ENCODE measurements around the gene FOCAD. TPM values are rescaled to one million over a fixed set of nuclear protein-coding genes. Genes with fewer than 3 reads are reported as not detected.

The FOCAD gene, protein sequence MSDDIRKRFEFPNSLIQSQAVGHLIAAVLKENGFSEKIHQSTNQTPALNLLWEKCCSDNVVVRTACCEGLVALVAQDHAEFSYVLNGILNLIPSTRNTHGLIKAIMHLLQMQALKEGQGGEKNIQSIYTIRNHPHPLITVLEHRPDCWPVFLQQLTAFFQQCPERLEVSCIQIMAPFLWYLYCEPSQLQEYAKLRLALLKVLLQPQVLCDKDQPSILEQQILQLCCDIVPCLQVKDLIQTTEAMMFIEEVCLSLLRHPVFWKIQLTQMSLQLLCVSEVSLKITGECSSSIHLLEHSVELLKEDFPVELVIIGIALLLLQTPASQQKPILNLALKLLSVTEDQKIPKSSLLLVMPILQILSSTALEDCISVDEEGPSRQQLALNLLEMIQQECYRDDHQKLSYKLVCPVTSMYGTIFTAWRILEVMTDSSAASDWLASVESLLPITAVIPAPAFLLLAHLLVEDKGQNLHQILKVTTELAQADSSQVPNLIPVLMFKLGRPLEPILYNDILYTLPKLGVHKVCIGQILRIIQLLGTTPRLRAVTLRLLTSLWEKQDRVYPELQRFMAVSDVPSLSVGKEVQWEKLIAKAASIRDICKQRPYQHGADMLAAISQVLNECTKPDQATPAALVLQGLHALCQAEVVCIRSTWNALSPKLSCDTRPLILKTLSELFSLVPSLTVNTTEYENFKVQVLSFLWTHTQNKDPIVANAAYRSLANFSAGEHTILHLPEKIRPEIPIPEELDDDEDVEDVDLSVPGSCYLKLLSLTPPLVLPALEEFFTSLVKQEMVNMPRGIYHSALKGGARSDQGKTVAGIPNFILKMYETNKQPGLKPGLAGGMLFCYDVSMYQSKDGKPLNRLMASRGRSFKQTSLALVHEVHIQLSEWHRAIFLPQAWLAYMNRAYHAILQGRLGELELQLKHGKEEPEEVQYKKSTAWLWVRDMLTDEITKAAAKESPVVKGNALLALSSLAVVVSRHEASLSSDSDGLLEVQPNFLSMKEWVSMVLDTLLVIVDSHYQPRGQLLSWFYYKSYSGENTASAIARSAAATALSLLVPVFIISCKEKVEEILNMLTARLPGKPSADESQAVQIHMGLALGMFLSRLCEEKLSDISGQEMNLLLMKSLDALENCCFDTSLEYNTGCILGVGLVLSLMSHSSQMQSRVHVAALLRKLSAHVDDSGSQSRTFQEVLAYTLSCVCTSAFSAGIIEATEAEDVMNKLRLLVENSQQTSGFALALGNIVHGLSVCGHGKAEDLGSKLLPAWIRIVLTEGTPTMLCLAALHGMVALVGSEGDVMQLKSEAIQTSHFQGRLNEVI (N-terminal part only)
- 18.2 to 20.0 TPM (median 19.1 TPM) in 5 replicates for total RNA-seq (2022; extraction: Qiagen RNA extraction; ENCODE audit: low read depth)

DNA sequence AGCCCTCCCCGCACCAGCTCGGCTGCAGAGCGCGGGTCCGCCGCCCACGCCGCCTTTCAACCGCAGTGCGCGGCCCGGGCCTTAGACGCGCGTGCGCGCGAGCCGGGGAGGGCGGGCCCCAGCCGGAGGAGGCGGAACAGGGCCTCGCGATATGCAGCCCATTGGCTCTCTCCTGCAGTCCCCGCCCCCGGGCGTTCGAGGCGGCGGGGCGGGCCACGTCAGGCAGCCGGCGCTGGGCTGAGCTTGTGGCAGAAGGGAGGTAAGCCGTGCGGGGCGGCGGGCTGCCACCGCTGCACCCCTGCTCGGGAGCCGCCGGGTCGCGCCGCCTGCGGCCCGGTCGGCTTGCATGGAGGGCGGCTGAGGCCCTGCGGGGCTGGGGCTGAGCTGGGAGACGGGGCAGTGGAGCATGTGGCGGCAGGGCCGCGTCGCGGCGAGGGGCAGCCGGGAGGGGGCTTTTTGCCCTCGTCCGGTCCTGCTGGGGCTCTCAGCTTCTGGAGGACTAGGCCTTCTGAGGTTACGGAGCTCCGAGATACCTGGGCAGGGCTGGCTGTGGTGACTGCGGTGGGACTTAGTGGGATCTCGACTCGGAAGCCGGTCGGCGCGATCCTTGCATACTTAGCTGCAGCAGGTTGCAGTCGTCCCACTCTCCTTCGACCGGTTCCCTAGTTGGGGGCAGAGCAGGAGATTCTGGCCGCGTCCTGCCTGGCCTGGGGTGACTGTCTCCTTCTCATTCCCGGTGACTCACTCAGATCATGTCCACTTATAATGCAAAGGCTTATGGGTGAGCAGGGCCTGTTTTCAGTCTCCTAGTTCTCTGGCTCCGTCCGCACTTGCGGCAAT lies at the start of gene FOCAD:
FOCAD (plus strand) TSS at position 225 of the 840 bp plus-strand sequence. CDS start 31,095 bp downstream, outside the sequence.

DNA sequence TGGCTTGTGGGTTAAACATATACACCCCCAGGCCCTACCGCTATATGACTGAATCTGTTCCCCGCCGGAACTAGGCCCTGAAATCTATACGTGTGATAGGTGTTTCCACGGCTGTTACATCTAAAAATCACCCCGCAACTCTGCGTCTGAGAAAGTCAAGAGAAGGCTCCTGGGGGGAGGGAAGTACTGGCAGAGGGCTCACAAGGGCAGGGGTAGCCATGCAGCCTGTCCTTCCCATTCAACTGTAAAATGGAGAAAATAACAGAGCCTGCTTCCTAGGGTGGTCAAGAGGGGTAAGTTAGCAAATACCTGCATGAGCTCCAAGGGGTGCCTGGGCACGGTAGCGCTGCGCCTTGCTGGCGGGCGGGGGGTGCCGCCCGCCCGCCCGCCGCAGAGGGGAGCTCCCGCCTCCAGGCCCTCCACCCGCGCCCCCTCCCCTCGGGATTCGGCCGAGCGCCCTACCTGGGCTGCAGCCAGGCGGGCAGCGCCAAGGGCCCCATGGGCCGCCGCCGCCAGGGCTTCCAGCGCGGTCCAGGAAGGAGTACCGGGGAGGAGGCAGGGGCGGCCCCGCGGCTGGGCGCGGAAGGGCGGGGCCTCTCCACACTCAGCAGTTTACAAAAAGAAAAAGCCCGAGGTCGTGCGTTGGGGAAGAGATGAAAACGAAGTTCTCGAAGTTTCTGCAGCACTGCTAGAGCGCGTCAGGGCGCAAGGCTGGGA lies 347.2 kb downstream of the FOCAD start, which contains the start of gene HACD4:
HACD4 (minus strand) TSS at position 550 of the 717 bp plus-strand sequence; CDS start at position 500, 50 bp downstream.

Other genes starting within 250 kb of the FOCAD start
- gene MLLT3, start 61.8 kb upstream of the FOCAD start, total RNA-seq (2022; extraction: Qiagen RNA extraction; ENCODE audit: low read depth) = 12.4 to 18.6 TPM (median 16.1 TPM) in 5 replicates

Measured in A549 treated with CpdA at 1 μM for 4 hours (cell line).